Measurements from ENCODE around the gene CREG2.

GRCh38 chr2:101356055-101356454 lies 31.2 kb downstream of the CREG2 start:
- TF ChIP-seq POLR2A (IDR thresholded peaks at IDR 0.05): no peak
- no peak for TF ChIP-seq CTCF (IDR thresholded peaks at IDR 0.05)

Measured in Peyer's patch (tissue), 4 donors.